SU-DHL-6 (cell line): Measurements from ENCODE around the gene KAZN.

Experiments used
- EZH2phosphoT487 ChIP-seq: fragments of 200-600 bp; sonication (generic), shearing (Covaris generic); conservative IDR thresholded peaks from 2 replicates; pipeline ENCODE4 v1.6.1; 2018; ENCODE audit warnings: mild to moderate bottlenecking, antibody characterized with exemption, low read length, moderate library complexity, mixed read lengths
- TF ChIP-seq, protein P1 (sequence below): fragments of 200-600 bp; sonication (generic); IDR thresholded peaks from one replicate; pipeline ENCODE4 v1.5.1; 2017; ENCODE audit warnings: antibody characterized with exemption, mild to moderate bottlenecking, low read length, moderate library complexity; ENCODE audit not compliant: insufficient read depth, poor library complexity, severe bottlenecking

DNA sequence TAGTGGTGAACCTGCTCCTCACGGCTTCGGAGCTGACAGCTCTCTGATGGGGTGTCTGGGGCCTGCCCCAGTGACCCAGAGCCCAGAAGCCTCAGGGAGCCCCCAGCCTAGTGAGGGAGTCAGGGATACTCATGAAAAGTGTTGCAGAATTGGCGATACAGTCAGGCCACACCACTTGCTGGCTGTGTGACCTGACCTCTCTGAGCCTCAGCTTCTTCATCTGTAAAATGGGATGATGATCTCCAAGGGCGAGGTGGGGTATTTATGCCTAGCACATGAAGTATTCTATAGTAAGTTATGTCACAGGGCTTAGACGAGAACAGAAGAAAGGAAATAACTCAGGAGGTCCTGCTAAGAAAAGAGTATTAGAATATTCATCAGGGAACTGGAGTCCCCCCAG lies 556.7 kb downstream of the KAZN start:
- TF ChIP-seq, protein P1, sequence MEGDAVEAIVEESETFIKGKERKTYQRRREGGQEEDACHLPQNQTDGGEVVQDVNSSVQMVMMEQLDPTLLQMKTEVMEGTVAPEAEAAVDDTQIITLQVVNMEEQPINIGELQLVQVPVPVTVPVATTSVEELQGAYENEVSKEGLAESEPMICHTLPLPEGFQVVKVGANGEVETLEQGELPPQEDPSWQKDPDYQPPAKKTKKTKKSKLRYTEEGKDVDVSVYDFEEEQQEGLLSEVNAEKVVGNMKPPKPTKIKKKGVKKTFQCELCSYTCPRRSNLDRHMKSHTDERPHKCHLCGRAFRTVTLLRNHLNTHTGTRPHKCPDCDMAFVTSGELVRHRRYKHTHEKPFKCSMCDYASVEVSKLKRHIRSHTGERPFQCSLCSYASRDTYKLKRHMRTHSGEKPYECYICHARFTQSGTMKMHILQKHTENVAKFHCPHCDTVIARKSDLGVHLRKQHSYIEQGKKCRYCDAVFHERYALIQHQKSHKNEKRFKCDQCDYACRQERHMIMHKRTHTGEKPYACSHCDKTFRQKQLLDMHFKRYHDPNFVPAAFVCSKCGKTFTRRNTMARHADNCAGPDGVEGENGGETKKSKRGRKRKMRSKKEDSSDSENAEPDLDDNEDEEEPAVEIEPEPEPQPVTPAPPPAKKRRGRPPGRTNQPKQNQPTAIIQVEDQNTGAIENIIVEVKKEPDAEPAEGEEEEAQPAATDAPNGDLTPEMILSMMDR: no peak
- no peak for TF ChIP-seq EZH2phosphoT487
